NCI-H2227 (cell line): ENCODE data around the gene KCND3.

Experiments
- DNase-seq: peaks from one replicate; lab custom pipeline; 2025; ENCODE audit not compliant: unreplicated experiment; lab: John Stamatoyannopoulos, UW

The KCND3 gene

DNA sequence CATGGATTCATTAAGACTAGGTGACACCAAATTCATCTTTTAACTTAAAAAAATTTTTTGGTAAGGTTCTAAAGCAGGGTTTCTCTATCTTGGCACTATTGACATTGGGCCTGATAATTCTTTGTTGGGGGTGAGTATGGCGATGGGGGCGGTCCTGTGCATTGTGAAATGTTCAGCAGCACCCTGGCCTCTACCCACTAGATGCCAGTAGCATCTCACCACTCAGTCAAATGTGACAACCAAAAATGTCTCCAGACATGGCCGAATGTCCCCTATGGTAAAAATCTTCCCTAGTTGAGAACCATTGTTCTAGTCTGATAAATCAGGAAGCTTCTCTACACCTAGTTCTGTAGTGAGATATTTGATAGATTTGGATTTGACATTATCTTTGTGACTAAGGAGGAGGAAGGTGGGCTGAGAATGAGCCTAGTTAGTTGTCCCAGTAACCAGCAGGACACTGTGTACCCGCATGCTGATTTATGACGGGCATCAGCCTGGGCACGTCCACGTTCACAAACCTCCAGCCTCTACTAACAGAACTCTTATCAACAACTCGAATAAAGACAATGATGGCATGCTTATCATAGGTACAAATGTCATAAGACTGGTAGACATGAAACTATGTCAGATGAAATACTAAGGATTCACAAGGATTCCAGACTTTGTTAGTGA, 104.6 kb downstream of the KCND3 start:
- DNase-seq: no peak

DNA sequence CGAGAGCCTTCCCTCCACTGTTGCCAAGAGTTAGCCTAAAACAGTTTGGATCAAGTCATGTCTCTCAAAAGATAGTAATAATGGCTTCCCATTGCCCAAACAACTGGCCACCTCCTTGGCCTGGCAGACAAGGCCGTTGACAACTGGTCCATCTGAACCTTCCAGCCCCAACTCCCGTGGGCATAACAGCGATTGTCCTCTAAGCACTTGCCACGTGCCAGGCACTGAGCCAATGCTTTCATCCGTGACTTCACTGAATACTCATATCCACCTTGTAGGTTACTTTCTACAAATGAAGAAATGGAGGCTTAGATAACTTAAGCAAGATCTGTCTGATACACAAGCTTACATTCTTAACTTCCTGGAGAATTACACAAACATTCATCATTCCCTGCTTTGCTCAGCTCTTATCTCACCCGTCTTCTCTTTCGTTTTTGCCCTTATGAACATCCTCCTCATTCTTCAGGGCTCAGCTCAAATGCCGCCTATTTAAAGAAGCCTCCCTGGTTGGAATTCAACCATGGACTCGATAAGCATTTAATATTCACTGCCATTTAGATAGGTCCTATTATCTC, 106.4 kb downstream of the KCND3 start:
- DNase-seq: no peak

- no peak for DNase-seq
Measured at GRCh38 chr1:111882559-111882958, 106.9 kb downstream of the KCND3 start.

- DNase-seq: peak; percentile 23
Measured at GRCh38 chr1:111880881-111881837, 108.3 kb downstream of the KCND3 start.

DNA sequence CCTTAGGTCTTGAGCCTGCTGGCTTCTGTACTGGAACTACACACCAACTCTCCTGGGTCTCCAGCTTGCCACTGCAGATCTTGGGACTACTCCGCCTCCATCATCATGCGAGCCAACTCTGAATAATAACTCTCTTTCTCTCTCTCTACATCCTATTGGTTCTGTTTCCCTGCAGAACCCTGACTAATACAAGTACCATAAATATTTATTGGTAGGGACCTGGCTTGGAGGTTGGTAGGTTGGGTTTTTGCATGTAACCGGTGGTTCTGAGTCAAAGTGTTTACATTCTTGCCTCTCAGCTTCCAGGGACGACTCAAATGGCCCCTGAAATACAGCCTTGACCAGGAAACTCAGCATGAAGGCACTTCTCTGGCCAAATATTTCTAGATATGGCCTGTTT, 110.4 kb downstream of the KCND3 start:
- DNase-seq: no peak

DNA sequence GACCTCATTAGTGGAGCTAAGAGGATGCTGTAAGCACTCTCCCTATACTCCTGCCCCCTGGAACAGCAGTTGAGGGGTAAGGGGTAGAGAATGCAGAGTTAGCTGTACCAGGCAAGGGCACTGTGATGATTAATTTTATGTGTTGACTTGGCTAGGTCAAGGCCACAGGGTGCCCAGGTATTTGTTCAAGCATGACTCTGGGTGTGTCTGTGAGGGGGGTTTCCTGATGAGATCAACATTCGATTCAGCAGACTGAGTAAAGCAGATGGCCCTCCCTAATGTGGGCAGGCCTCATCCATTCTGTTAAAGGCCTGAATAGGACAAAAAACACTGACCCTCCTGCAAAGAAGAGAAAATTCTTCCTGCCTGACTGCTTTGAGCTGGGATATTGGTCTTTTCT, 110.8 kb downstream of the KCND3 start:
- DNase-seq: no peak

DNA sequence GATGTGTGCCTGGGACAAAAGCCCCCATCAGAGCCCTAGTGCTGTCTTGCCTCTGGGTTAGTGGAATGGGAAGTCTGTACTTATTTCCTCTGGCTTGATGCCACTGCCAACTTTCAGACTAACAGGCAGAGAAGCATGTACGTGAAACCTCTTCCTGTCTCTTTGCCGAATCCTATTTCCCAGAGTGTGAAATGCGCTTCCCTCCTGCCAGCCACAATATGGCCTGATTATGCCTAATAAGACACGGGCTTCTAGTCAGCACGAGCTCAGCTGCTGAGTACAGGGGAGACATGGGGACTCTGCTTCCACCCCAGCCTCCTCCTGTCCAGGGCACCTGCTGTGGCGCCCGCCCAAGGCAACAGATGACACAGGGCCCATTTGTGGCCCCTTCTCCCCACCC, 111.4 kb downstream of the KCND3 start:
- DNase-seq: no peak

DNA sequence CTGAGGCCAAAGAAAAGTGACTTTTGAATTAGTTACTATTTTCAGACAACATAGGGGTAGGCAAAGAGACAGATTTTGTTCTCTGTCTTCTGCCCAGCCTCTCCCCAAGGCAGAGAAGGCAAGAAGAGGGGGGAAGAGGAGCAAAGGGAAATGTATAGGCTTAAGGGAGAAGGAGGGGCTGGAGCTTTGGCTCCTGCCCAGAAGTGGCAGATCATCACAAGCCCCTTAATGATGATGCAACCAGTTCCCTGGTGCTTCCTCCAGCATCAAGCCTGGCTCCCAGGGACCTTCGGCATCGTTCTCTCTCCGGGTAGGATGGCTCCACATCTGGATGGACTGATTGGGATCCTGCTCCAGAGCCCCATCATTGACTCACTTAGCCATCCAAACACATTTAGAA, 112.8 kb downstream of the KCND3 start:
- no peak for DNase-seq

- peak; percentile 18 for DNase-seq
Measured at GRCh38 chr1:111875640-111876039, 113.8 kb downstream of the KCND3 start.

- DNase-seq: no peak
Measured at GRCh38 chr1:111873460-111874030, 115.9 kb downstream of the KCND3 start.

DNA sequence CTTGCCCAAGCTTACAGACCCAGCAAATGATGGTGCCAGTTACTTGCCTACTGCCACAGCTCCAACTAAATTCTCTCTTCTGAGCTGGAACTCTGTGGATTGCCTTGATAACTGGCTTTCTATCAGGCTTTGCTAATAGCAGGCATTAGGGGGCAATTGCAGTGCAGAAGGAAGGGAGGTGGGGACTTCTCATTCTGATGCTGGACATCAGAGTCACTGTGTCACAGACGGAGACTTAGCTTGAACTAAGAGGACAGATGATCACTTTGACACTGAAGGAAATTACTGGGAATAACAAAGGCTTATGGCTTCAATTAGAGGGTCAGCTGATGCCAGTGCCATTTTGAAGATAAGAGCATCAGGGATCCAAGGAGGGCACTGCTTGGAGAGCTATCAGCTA, 119.3 kb downstream of the KCND3 start:
- peak; percentile 25 for DNase-seq

- no peak for DNase-seq
Measured at GRCh38 chr1:111867868-111868440, 121.5 kb downstream of the KCND3 start.

GRCh38 chr1:111864862-111865261, 124.6 kb downstream of the KCND3 start:
- DNase-seq: no peak

GRCh38 chr1:111863401-111863800, 126.1 kb downstream of the KCND3 start:
- no peak for DNase-seq

GRCh38 chr1:111862599-111862998, 126.9 kb downstream of the KCND3 start:
- no peak for DNase-seq

GRCh38 chr1:111861523-111861922, 127.9 kb downstream of the KCND3 start:
- no peak for DNase-seq

DNA sequence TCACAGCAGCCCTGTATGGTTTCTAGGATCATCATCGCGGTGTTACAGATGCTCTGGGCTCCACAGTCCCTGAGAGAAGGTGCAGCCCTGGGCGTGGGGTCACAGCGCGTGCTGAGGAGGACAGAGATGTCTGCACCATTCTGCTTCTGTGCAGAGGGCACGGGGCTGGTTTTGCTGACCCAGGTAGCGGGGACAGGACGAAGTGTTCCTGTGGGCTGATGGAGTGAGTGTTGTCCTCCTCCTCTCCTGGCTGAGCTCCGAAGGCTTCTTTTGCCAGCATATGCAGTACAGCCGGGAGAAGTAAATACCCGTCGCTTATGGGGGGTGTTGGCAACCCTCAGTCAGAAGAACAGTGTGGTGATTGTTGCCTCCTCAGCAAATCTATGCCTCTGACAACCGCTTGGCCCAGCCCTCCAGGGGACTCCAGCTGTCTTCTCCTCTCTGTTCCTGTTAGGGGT, 132.2 kb downstream of the KCND3 start:
- no peak for DNase-seq

DNA sequence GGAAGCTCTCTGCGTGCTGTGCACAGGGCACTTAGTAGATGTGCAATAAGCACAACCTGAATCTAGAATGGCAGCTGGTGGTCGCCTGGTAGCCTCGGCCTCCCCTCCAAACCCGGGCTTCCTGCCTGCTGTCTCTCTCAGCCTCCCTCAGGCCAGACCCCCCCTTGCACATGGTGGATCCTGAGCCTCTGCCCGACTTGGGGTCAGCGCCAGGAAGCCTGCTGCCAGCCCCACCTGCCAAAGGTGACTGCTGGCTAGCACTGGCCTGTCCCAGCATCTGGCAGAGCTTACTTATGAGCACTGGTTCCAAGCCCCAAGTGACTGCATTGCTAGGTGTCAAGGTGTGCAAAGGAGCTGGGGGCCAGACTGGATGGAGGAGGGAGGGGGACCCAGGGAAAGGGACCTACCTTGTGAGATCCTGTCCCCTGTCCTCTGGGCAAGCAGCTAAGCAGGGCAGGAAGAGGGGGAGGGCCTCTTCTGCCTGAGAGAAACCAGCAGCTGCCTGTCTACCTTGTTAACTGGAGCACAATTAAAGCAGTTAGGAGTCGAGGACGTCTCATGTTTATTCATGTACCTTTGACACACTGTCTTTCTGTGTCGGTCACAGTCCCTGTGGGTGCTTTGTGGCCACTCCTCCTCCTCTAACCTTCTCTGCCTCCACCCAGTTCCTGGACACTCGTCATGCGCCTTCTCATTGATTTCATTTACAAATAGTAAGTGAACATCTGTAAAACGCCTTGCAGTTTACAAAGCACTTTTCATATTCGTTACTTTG, 132.9 kb downstream of the KCND3 start:
- no peak for DNase-seq

DNA sequence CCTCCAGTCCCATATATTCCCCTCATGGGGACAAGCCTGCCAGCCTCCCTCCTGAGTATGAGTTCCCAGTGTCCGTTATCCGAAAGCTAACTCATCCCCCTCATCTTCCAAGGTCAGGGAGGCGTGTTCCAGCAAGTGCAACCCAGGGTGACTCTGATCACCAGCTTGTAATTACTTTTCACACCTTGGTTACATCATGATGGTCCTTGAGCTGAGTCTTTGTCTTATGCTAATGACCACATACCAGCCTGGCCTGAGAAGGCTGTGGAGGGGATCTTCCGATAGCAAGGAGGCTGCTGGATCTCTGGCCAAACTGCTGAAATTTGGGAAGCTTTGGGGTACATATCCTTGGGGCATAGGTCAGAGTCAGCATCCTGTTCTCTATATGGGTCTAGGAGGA, 134.2 kb downstream of the KCND3 start:
- DNase-seq: no peak

DNA sequence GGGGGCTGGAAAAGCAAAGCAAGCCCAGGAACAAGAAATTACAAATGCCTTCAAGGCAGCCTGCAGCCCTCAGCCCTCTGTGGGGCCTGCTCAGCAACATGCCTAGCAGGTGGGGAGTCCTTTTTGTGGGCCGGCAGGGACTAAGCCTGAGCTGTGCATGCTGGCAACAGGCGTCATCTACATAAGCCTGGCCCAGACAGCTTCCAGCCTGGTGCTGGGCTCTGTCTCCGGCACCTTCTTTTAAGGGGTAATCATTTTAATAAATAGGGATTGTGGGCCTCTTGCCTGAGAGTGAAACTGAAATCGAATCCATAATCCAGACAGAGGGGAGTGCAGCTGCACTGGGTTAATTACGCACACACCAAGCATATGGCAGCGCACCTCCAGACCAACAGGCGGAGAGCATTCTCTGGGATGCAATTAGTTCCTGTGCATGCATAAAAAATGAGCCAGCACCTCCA, 137.2 kb downstream of the KCND3 start:
- peak; percentile 37 for DNase-seq
